ENCODE data around the gene VPREB3.

Gene VPREB3

GRCh38 chr22:23722724-23723123 lies 31.5 kb downstream of the VPREB3 start:
- no peak for DNase-seq (ENCODE audit: insufficient read length, low spot score)
- no peak for TF ChIP-seq TAF1 (IDR thresholded peaks at IDR 0.05; ENCODE audit: low read depth, low read length)
- TF ChIP-seq POU2F2 (IDR thresholded peaks at IDR 0.05; ENCODE audit: low read depth, low read length): no peak
- no peak for TF ChIP-seq POLR2A (IDR thresholded peaks at IDR 0.05; ENCODE audit: low read depth, low read length)
- no peak for TF ChIP-seq SPI1 (IDR thresholded peaks at IDR 0.05; ENCODE audit: low read depth, low read length)
- no peak for TF ChIP-seq PAX5 (IDR thresholded peaks at IDR 0.05; ENCODE audit: insufficient read depth, low read length, severe bottlenecking)
- TF ChIP-seq POLR2AphosphoS5 (IDR thresholded peaks at IDR 0.05; ENCODE audit: low read depth, low read length): no peak
- FAIRE-seq: no peak

DNA sequence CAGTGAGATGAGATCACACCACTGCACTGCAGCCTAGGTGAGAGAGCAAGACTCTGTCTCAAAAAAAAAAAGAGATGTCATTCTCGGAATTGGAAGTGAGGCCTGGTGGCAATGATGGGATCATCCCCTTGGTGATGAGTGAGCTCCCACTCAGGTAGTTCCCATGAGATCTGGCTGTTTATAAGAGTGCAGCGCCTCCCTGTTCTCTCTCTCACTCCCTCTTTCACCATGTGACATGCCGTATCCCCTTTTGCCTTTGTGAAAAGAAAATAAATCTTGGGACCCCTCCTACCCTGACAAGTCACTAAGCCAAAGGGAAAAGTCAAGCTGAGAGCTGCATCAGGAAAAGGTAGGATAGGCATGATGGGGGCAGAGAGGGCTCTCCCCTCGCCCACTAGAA lies 32.1 kb downstream of the VPREB3 start:
- TF ChIP-seq TAF1 (IDR thresholded peaks at IDR 0.05; ENCODE audit: low read depth, low read length) (no peak), POLR2A (IDR thresholded peaks at IDR 0.05; ENCODE audit: low read depth, low read length) (no peak), PAX5 (IDR thresholded peaks at IDR 0.05; ENCODE audit: insufficient read depth, low read length, severe bottlenecking) (no peak), POLR2AphosphoS5 (IDR thresholded peaks at IDR 0.05; ENCODE audit: low read depth, low read length) (no peak), SPI1 (IDR thresholded peaks at IDR 0.05; ENCODE audit: low read depth, low read length) (no peak)
- FAIRE-seq (no peak), DNase-seq (ENCODE audit: insufficient read length, low spot score) (no peak)

DNA sequence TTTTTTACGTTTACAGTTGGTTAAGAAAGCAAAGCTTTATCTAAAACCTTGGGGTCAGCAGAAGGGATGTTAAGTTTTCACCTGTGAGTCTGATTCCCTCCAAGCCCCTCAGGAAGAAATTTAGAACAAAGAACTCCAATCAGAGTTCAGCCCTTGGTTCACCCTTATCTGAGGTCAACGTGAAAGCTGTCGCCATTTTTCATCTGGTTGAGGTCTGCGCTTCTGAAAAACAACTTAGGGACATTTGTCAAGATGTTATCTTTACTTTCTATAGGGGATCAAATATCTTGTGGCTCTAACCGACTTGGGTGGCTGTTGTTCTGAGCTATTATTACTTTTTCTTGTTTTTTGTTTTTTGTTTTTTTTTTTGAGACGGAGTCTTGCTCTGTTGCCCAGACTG lies 33.4 kb downstream of the VPREB3 start:
- no peak for TF ChIP-seq SPI1 (IDR thresholded peaks at IDR 0.05; ENCODE audit: low read depth, low read length)
- TF ChIP-seq PAX5 (IDR thresholded peaks at IDR 0.05; ENCODE audit: insufficient read depth, low read length, severe bottlenecking): no peak
- no peak for TF ChIP-seq POLR2A (IDR thresholded peaks at IDR 0.05; ENCODE audit: low read depth, low read length)
- no peak for TF ChIP-seq POU2F2 (IDR thresholded peaks at IDR 0.05; ENCODE audit: low read depth, low read length)
- no peak for TF ChIP-seq POLR2AphosphoS5 (IDR thresholded peaks at IDR 0.05; ENCODE audit: low read depth, low read length)
- no peak for TF ChIP-seq TAF1 (IDR thresholded peaks at IDR 0.05; ENCODE audit: low read depth, low read length)
- FAIRE-seq (no peak), DNase-seq (ENCODE audit: insufficient read length, low spot score) (no peak)

DNA sequence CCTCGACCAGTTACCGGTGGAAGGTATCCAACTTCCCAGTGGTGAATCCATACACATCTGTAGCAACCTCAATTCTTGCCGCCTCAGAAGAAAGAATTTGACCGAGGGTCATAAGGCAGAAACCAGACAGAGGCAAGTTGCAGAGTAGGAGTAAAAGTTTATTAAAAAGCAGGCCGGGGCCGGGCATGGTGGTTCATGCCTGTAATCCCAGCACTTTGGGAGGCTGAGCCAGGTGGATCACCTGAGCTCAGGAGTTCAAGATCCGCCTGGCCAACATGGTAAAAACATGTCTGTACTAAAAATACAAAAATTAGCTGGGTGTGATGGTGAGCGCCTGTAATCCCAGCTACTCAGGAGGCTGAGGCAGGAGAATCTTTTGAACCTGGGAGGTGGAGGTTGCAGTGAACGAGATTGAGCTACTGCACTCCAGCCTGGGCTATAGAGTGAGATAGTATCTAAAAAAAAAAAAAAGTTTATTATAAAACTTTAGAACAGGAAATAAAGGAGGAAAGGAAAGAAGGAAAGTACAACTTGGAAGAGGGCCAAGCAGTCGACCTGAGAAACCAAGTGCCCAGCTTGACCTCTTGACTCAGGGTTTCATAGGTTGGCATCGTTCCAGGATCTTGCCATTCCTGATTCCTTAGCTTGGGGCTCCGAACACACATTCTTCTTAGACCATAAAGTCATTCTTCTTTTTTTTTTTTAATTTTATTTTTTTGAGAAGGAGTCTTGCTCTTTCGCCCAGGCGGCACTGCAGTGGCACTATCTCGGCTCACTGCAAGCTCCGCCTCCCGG lies 35.7 kb downstream of the VPREB3 start:
- no peak for FAIRE-seq
- no peak for DNase-seq (ENCODE audit: insufficient read length, low spot score)
- no peak for TF ChIP-seq POLR2A (IDR thresholded peaks at IDR 0.05; ENCODE audit: low read depth, low read length)
- no peak for TF ChIP-seq TAF1 (IDR thresholded peaks at IDR 0.05; ENCODE audit: low read depth, low read length)
- TF ChIP-seq POU2F2 (IDR thresholded peaks at IDR 0.05; ENCODE audit: low read depth, low read length): no peak
- TF ChIP-seq SPI1 (IDR thresholded peaks at IDR 0.05; ENCODE audit: low read depth, low read length): no peak
- TF ChIP-seq POLR2AphosphoS5 (IDR thresholded peaks at IDR 0.05; ENCODE audit: low read depth, low read length): no peak
- no peak for TF ChIP-seq PAX5 (IDR thresholded peaks at IDR 0.05; ENCODE audit: insufficient read depth, low read length, severe bottlenecking)

DNA sequence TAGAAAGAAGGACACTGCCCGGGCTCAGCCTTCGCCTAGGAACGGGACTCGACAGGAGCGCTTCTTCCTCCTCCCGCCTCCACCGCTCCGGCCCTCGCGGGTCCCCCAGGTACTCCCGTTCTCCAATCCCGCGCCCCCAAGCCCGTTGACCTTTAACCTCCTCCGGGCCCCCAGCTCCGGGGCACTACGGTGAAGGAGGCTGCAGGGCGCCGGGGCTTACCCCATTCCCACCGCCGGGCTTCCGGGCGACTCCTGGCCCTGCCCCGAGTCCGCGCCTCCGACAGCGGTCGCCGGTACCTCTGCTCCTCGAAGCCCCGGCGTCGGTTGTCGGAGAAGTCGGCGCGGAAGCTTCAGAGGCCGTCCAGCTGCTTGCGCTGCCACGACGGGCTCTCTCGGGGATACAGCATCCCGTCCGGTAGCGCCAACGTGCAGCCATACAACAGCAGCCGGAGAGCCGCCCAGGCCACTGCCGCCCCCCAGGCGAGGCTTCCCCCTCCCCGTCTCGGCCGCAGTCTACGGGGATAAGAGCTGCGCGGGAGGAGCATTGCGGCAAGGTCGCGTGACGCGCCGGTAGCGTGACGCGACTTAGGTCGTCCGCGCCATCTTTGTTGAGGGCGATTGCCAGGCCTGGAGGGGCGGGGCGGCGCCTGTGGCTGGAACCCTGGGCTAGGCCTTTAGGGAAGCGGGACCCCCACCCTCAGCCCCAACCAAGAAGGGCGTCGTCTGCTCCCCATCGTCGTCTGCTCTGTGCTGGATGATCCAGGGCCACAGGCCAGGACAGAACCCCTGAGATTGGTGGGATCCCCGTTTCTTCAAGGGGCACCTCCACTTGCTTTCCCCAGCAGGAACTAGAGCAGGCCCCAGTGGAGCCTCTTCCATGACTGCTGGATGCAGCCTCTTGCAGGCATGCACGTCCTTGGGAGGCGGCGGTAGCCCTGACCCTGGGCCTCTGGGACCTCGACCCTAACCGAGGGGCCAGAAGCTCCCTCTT lies 37.1 kb downstream of the VPREB3 start:
- DNase-seq (ENCODE audit: insufficient read length, low spot score) (peak; percentile 96), FAIRE-seq (peak; percentile 100)
- TF ChIP-seq TAF1 (IDR thresholded peaks at IDR 0.05; ENCODE audit: low read depth, low read length) (0 out of 2 replicates have a peak, but pooled peaks have one; percentile 45), PAX5 (IDR thresholded peaks at IDR 0.05; ENCODE audit: insufficient read depth, low read length, severe bottlenecking) (peak; percentile 18), POLR2AphosphoS5 (IDR thresholded peaks at IDR 0.05; ENCODE audit: low read depth, low read length) (peak; percentile 74), POLR2A (IDR thresholded peaks at IDR 0.05; ENCODE audit: low read depth, low read length) (peak; percentile 68), SPI1 (IDR thresholded peaks at IDR 0.05; ENCODE audit: low read depth, low read length) (no peak), POU2F2 (IDR thresholded peaks at IDR 0.05; ENCODE audit: low read depth, low read length) (peak; percentile 54; the same call in 1 of the 2 replicates)

GRCh38 chr22:23715806-23716375 lies 38.3 kb downstream of the VPREB3 start:
- no peak for TF ChIP-seq POU2F2 (IDR thresholded peaks at IDR 0.05; ENCODE audit: low read depth, low read length)
- TF ChIP-seq POLR2AphosphoS5 (IDR thresholded peaks at IDR 0.05; ENCODE audit: low read depth, low read length): no peak
- no peak for TF ChIP-seq SPI1 (IDR thresholded peaks at IDR 0.05; ENCODE audit: low read depth, low read length)
- TF ChIP-seq TAF1 (IDR thresholded peaks at IDR 0.05; ENCODE audit: low read depth, low read length): no peak
- TF ChIP-seq PAX5 (IDR thresholded peaks at IDR 0.05; ENCODE audit: insufficient read depth, low read length, severe bottlenecking): no peak
- no peak for TF ChIP-seq POLR2A (IDR thresholded peaks at IDR 0.05; ENCODE audit: low read depth, low read length)
- DNase-seq (ENCODE audit: insufficient read length, low spot score): no peak
- FAIRE-seq: peak; percentile 69

GRCh38 chr22:23714596-23715578 lies 39.3 kb downstream of the VPREB3 start:
- DNase-seq (ENCODE audit: insufficient read length, low spot score): no peak
- FAIRE-seq: peak; percentile 23

More at GRCh38 chr22:23714596-23715578, 39.3 kb downstream of the VPREB3 start:
- no peak for TF ChIP-seq POLR2AphosphoS5 (IDR thresholded peaks at IDR 0.05; ENCODE audit: low read depth, low read length)
- no peak for TF ChIP-seq POU2F2 (IDR thresholded peaks at IDR 0.05; ENCODE audit: low read depth, low read length)
- no peak for TF ChIP-seq POLR2A (IDR thresholded peaks at IDR 0.05; ENCODE audit: low read depth, low read length)
- no peak for TF ChIP-seq SPI1 (IDR thresholded peaks at IDR 0.05; ENCODE audit: low read depth, low read length)
- TF ChIP-seq PAX5 (IDR thresholded peaks at IDR 0.05; ENCODE audit: insufficient read depth, low read length, severe bottlenecking): no peak
- no peak for TF ChIP-seq TAF1 (IDR thresholded peaks at IDR 0.05; ENCODE audit: low read depth, low read length)

Data from GM12891 (cell line).